SK-N-SH treated with all-trans-retinoic acid at 6 μM for 48 hours (cell line): ENCODE measurements around the gene MBD5.

ENCODE experiments used
- ATAC-seq: fragments of 200-7000 bp; cut with Tn5 transposase; 3 replicates; pipeline ENCODE4 v1.9.1; 2020; ENCODE audit warnings: mild to moderate bottlenecking, moderate library complexity
- CSDC2 ChIP-seq: fragments of 250-450 bp; sonication (Bioruptor Pico); IDR thresholded peaks from 2 replicates; pipeline ENCODE4 v1.5.0; 2020; ENCODE audit warnings: mild to moderate bottlenecking, moderate library complexity
- ESRRG ChIP-seq: fragments of 250-450 bp; sonication (Bioruptor Pico); IDR thresholded peaks from 2 replicates; pipeline ENCODE4 v1.6.1; 2021; ENCODE audit warnings: mild to moderate bottlenecking
- GLIS3 ChIP-seq: fragments of 250-450 bp; sonication (Bioruptor Pico); IDR thresholded peaks from 2 replicates; pipeline ENCODE4 v1.5.0; 2020; ENCODE audit warnings: mild to moderate bottlenecking, moderate library complexity
- PPARA ChIP-seq: fragments of 250-450 bp; sonication (Bioruptor Pico); IDR thresholded peaks from 2 replicates; pipeline ENCODE4 v1.5.0; 2020; ENCODE audit warnings: mild to moderate bottlenecking, borderline replicate concordance
- RARB ChIP-seq: fragments of 250-450 bp; sonication (Bioruptor Pico); IDR thresholded peaks from 2 replicates; pipeline ENCODE4 v1.8.0; 2021; ENCODE audit warnings: mild to moderate bottlenecking, moderate library complexity
- SNAI2 ChIP-seq: fragments of 250-450 bp; sonication (Bioruptor Pico); IDR thresholded peaks from 2 replicates; pipeline ENCODE4 v1.5.0; 2020; ENCODE audit warnings: mild to moderate bottlenecking, moderate library complexity
- TOX ChIP-seq: fragments of 250-450 bp; sonication (Bioruptor Pico); IDR thresholded peaks from 2 replicates; pipeline ENCODE4 v1.8.0; 2021; ENCODE audit warnings: mild to moderate bottlenecking, moderate library complexity, borderline replicate concordance
- ZC3H10 ChIP-seq: fragments of 250-450 bp; sonication (Bioruptor Pico); IDR thresholded peaks from 2 replicates; pipeline ENCODE4 v1.5.1; 2021; ENCODE audit warnings: mild to moderate bottlenecking, moderate library complexity
- ZFP30 ChIP-seq: fragments of 450-650 bp; formaldehyde crosslinking; IDR thresholded peaks from 2 replicates; pipeline ENCODE4 v1.5.0; 2022; ENCODE audit warnings: mild to moderate bottlenecking, moderate library complexity
- ZNF565 ChIP-seq: fragments of 450-650 bp; formaldehyde crosslinking; conservative IDR thresholded peaks from 2 replicates; pipeline ENCODE4 v1.5.0; 2020; ENCODE audit warnings: low read depth, mild to moderate bottlenecking, moderate library complexity
- ZNF8 ChIP-seq: fragments of 450-650 bp; formaldehyde crosslinking; IDR thresholded peaks from 2 replicates; pipeline ENCODE4 v1.5.0; 2020; ENCODE audit warnings: mild to moderate bottlenecking, moderate library complexity
- TF ChIP-seq, protein P1 (sequence below): fragments of 250-450 bp; sonication (Bioruptor Pico); IDR thresholded peaks from 2 replicates; pipeline ENCODE4 v1.8.0; 2020; ENCODE audit warnings: mild to moderate bottlenecking, moderate library complexity, borderline replicate concordance
- TF ChIP-seq, protein P2 (sequence below): fragments of 250-450 bp; sonication (Bioruptor Pico); IDR thresholded peaks from 2 replicates; pipeline ENCODE4 v1.5.0; 2020; ENCODE audit warnings: mild to moderate bottlenecking, moderate library complexity
- TF ChIP-seq, protein P3 (sequence below): fragments of 250-450 bp; sonication (Bioruptor Pico); IDR thresholded peaks from 2 replicates; pipeline ENCODE4 v1.5.1; 2020; ENCODE audit warnings: low read depth, mild to moderate bottlenecking, moderate library complexity
- TF ChIP-seq, protein P4 (sequence below): fragments of 250-450 bp; sonication (Bioruptor Pico); IDR thresholded peaks from 2 replicates; pipeline ENCODE4 v1.5.1; 2021; ENCODE audit warnings: mild to moderate bottlenecking, moderate library complexity
- TF ChIP-seq, protein P5 (sequence below): fragments of 250-450 bp; sonication (Bioruptor Pico); IDR thresholded peaks from 2 replicates; pipeline ENCODE4 v1.8.0; 2021; ENCODE audit warnings: low read depth, mild to moderate bottlenecking, moderate library complexity, borderline replicate concordance

MBD5 gene

DNA sequence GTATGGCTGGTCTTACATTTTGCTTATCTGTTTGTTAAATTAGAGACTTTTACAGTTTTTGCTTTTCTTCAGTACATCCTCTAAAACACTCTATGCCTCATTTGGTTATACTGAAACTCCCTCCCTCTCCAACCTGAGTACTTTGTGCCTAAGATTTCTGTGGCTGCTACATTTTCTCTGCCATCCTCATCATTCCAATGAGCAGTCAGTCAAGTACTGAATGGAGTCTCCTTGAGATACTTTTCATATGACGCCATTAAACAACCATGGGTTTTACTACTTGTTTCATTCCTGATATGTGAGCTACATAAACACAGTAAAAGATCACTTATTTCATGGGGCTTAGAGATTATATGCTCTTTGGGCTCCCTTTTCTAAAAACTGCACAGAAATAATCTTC, 427.0 kb downstream of the MBD5 start:
- no peak for ATAC-seq
- TF ChIP-seq, protein P1, sequence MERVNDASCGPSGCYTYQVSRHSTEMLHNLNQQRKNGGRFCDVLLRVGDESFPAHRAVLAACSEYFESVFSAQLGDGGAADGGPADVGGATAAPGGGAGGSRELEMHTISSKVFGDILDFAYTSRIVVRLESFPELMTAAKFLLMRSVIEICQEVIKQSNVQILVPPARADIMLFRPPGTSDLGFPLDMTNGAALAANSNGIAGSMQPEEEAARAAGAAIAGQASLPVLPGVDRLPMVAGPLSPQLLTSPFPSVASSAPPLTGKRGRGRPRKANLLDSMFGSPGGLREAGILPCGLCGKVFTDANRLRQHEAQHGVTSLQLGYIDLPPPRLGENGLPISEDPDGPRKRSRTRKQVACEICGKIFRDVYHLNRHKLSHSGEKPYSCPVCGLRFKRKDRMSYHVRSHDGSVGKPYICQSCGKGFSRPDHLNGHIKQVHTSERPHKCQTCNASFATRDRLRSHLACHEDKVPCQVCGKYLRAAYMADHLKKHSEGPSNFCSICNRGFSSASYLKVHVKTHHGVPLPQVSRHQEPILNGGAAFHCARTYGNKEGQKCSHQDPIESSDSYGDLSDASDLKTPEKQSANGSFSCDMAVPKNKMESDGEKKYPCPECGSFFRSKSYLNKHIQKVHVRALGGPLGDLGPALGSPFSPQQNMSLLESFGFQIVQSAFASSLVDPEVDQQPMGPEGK (CRISPR knock-in tag), result no peak
- TF ChIP-seq ESRRG (no peak), ZNF565 (no peak), RARB (CRISPR knock-in tag) (no peak), GLIS3 (CRISPR knock-in tag) (no peak), TOX (CRISPR knock-in tag) (no peak)
- TF ChIP-seq, protein P2, sequence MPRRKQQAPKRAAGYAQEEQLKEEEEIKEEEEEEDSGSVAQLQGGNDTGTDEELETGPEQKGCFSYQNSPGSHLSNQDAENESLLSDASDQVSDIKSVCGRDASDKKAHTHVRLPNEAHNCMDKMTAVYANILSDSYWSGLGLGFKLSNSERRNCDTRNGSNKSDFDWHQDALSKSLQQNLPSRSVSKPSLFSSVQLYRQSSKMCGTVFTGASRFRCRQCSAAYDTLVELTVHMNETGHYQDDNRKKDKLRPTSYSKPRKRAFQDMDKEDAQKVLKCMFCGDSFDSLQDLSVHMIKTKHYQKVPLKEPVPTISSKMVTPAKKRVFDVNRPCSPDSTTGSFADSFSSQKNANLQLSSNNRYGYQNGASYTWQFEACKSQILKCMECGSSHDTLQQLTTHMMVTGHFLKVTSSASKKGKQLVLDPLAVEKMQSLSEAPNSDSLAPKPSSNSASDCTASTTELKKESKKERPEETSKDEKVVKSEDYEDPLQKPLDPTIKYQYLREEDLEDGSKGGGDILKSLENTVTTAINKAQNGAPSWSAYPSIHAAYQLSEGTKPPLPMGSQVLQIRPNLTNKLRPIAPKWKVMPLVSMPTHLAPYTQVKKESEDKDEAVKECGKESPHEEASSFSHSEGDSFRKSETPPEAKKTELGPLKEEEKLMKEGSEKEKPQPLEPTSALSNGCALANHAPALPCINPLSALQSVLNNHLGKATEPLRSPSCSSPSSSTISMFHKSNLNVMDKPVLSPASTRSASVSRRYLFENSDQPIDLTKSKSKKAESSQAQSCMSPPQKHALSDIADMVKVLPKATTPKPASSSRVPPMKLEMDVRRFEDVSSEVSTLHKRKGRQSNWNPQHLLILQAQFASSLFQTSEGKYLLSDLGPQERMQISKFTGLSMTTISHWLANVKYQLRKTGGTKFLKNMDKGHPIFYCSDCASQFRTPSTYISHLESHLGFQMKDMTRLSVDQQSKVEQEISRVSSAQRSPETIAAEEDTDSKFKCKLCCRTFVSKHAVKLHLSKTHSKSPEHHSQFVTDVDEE (CRISPR knock-in tag), result no peak

DNA sequence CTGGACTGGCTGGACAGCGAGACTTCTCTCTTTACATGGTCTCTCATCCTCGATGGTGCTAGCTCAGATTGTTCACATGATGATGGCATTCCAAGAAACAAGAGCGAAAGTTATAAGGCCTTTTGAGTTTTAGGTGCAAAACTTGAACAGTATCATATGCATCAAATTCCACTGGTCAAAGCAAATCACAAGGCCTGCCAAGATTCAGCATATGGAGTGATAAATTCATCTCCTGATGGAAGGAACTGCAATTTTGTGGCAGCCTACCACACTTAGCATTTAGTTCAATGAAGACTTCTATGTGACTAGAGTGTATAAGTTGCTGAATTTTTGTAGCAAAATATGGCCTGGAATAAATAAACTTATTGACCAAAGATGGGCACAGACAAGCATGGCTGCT, 429.6 kb downstream of the MBD5 start:
- no peak for ATAC-seq
- TF ChIP-seq CSDC2 (CRISPR knock-in tag), result no peak
- TF ChIP-seq, protein P2 (CRISPR knock-in tag), result no peak
- TF ChIP-seq, protein P3, sequence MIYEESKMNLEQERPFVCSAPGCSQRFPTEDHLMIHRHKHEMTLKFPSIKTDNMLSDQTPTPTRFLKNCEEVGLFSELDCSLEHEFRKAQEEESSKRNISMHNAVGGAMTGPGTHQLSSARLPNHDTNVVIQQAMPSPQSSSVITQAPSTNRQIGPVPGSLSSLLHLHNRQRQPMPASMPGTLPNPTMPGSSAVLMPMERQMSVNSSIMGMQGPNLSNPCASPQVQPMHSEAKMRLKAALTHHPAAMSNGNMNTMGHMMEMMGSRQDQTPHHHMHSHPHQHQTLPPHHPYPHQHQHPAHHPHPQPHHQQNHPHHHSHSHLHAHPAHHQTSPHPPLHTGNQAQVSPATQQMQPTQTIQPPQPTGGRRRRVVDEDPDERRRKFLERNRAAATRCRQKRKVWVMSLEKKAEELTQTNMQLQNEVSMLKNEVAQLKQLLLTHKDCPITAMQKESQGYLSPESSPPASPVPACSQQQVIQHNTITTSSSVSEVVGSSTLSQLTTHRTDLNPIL (CRISPR knock-in tag), result no peak

DNA sequence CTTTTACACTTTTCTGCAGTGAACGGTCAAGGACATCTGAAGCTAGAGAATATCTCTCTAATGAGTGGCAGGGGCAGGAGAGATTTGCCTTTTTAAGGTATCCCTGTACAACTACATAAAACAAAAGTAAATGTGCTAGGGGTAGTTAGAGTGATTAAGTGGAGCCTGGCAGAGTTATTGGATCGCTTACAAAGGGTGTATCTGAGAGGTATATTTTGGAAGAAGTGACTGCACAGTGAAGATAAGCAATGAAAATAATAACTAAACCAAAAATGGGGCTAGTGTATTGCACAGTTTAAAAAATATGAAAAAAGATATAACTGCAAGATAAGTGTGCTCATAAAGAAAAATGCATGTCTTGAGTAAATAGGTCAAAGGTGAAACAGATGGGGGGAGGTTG, 430.2 kb downstream of the MBD5 start:
- TF ChIP-seq, protein P4, sequence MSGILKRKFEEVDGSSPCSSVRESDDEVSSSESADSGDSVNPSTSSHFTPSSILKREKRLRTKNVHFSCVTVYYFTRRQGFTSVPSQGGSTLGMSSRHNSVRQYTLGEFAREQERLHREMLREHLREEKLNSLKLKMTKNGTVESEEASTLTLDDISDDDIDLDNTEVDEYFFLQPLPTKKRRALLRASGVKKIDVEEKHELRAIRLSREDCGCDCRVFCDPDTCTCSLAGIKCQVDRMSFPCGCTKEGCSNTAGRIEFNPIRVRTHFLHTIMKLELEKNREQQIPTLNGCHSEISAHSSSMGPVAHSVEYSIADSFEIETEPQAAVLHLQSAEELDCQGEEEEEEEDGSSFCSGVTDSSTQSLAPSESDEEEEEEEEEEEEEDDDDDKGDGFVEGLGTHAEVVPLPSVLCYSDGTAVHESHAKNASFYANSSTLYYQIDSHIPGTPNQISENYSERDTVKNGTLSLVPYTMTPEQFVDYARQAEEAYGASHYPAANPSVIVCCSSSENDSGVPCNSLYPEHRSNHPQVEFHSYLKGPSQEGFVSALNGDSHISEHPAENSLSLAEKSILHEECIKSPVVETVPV (CRISPR knock-in tag), result no peak
- TF ChIP-seq RARB (CRISPR knock-in tag) (no peak), ZFP30 (CRISPR knock-in tag) (no peak), SNAI2 (CRISPR knock-in tag) (no peak), PPARA (CRISPR knock-in tag) (no peak), GLIS3 (CRISPR knock-in tag) (no peak), CSDC2 (CRISPR knock-in tag) (no peak), ZNF8 (no peak), ZC3H10 (CRISPR knock-in tag) (no peak), ESRRG (no peak)
- TF ChIP-seq, protein P2 (CRISPR knock-in tag), result no peak
- TF ChIP-seq, protein P3 (CRISPR knock-in tag), result no peak
- TF ChIP-seq, protein P5, sequence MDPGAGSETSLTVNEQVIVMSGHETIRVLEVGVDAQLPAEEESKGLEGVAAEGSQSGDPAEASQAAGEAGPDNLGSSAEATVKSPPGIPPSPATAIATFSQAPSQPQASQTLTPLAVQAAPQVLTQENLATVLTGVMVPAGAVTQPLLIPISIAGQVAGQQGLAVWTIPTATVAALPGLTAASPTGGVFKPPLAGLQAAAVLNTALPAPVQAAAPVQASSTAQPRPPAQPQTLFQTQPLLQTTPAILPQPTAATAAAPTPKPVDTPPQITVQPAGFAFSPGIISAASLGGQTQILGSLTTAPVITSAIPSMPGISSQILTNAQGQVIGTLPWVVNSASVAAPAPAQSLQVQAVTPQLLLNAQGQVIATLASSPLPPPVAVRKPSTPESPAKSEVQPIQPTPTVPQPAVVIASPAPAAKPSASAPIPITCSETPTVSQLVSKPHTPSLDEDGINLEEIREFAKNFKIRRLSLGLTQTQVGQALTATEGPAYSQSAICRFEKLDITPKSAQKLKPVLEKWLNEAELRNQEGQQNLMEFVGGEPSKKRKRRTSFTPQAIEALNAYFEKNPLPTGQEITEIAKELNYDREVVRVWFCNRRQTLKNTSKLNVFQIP, result no peak
- no peak for ATAC-seq
